NCI-H1105 (cell line): ENCODE measurements around the gene DMRTA2.
A peak's percentile ranks its signal among the peaks of the same experiment; 100 is the strongest.

ENCODE experiments used
- DNase-seq: peaks from one replicate; lab custom pipeline; 2025; lab: John Stamatoyannopoulos, UW

DMRTA2 gene

DNA sequence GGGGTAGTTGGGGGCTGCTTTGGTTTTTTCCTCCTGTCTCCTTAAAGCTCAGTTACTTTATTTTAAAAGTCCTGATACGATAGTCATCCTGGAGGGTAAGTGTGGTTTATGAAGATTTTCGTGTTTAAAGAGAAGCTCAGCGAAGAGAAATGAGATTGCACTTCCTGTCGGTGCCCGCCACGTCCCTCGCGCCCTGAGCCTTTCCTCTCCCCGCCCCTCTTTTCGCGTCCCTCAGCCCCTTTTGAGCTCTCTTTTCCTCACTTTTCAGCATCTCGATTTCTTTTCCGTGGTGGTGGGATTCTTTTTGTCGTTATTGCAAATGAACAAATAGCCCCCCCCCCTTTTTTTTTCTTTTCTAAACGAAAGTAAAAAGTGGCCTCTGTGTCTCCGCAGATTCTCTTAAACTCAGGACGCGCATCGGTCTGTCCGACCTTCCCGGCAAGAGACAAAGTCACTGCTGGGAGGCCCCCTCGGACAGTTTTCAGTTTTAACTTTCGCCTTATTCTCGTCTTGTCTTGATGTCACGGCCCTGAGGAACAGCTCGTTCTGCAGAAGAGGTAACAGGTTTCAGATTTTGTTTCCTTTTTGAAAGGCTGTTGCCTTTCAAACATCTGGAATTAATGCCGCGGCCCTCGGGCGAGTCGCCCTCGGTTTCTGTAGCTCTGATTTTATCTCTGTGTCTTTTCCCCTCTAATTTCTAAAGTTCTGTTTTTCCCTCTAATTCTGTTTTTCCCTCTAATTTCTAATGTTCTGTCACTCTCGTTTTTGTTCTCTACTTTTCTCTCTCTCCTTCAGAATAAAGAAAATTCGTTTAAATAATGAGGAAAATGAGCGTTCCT, 1.0 kb upstream of the DMRTA2 start:
- peak; percentile 6 for DNase-seq

DNA sequence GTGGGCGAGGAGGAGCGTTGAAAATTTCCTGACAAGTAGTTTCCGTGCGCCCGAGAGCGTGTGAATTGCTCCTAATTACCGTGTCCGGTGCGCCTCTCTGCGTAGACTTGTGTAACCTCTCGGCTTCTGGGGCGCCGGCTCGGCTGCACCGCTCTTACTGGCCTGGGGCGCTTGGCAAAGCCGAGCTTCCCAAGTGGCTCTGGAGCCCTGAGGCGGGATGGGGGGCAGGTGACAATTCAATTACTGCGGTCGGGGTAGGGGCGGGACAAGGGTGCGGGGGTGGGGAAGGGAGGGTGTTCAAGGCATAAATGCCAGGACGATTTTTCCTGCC, 392 bp upstream of the DMRTA2 start:
- no peak for DNase-seq

DNA sequence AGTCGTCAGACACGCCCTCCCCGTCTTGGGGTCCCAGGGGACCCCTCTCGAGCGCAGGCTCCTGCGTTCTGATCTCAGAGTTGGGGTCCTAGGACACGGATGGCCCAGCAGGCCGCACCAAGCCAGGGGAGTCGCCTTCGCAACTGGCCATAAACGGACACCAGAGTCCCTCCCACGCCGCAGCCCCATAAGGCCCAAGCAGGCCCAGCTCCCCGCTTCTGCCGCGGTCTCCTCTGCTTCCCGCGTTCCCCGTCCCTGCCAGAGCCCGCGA, 633 bp downstream of the DMRTA2 start:
- peak; percentile 30 for DNase-seq

DNA sequence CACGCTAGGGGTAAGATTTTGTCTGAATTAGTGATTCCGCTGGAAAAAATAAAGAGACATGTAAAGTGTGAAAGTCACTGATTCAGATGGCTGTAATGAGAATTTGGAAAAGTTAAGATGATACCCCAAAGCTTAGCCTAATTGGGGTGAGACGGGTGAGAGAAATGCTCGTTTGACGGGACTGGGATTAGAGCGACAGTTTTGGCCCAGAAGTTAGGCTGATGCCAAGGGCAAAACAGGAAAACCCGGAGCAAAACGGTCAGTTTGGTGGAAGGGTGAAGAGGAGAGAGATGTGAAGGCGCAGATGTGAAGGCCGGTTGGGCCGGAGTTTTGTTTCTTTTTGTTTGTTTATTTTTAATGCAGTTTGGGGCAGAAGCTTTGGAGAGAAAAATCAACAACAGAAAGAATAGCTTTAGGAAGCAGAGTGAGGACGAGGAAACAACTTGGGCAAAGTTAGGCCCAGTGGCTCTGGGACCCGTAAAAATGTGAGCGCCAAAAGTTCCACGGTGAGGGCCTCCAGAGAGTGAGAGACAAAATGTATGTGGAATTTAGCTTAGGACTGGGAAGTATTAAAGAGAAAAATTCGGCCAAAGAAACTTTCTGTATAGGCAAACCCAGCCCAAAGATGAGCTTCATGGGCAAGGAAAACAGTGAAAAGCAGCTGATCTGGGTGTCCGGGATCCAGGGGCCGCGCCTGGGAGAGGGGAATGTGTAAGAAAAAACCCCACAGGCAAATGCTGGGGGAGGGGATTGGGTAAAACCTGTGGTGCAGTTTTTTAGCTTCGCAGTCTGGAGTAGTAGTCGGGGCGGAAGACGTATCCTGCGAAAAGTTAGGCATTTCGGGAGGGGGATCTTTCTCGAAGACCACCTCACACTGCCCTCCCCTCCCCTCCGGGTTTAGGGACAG, 1.2 kb downstream of the DMRTA2 start:
- DNase-seq: no peak

DNA sequence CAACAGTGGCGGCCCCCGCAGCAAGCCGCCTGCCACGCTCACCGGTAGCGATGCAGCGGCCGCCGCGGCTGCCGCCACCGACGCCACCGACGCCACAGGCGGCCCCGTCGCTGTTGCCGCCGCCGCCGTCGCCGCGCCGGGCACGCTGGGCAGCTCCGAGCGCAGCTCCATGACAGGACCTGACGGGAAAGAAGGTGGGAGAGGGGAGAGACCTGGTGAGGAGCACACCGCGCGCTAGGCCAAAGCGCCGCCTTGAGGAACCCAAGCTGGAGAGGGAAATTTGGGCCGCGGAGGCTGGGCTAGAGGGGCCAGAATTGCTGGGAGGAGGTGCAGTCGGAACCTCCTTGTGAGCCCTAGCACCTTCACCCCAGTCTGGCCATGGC, 1.9 kb downstream of the DMRTA2 start:
- no peak for DNase-seq

DNA sequence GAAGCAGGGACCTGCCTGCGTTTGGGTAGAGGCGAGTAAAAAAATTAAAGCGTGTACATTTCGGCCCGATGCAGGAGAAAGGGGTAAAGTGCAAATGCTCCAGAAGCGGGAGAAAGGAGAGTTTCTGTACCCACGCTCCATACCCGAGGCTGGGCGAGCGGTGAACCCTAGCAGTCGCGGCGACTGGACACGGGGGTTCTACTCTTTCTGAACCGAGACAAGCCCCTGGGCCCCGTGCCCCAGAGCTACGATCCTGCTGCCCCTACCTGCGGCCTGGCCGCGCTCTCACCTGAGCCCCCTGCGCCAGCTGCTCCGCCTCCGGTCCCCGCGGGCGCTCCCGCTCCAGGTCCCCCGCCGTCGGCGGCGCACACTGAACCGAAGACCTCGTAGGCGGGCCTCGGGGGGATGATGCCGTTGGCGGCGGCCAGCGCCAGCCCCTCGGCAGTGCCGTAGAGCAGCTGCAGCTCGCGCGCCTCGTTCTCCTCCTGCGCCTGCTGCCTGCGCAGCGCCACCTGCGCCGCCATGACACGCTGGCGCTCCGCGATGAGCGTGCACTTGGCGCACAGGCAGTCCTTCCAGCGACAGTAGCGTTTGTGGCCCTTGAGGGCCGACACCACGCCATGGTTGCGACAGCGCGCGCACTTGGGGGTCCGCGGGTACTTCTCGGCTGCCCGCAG, 2.4 kb downstream of the DMRTA2 start:
- no peak for DNase-seq

DNA sequence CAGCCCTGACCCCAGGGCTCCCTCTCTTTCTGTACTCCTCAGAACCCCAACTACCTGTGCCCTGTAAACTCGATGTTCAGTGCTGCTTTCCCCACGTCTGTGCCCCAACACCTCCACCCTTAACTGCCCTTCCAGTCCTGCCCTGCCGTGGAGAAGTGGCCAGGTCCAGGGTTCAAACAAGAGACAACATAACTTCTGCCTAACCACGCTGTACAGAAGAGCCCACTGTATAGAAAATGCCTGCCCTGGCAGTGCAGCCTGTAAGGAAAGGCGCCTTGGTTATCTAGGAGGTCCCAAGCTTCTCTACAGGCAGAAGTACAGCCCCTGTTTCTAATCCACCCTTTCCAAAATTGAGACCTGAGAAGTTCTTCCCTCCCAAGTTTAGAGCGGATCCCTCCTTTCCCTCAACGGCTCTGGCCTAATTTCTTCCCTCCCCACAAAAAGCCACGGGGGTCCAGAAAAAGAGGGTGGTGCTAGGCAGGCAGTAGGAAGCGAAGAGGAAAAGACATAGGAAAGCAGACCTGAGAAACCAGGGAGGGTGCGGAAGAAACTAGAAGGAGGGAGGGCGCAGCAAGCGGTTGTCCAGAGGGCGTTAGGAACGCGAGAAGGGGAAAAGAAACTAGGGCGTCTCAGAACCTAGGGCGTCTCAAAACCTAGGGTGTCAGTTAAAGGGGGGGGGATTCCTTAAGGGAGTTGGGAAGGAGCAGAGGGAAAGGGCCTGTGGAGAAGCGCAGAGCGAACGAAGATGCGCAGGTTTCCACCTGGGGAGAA, 3.2 kb downstream of the DMRTA2 start:
- no peak for DNase-seq

DNA sequence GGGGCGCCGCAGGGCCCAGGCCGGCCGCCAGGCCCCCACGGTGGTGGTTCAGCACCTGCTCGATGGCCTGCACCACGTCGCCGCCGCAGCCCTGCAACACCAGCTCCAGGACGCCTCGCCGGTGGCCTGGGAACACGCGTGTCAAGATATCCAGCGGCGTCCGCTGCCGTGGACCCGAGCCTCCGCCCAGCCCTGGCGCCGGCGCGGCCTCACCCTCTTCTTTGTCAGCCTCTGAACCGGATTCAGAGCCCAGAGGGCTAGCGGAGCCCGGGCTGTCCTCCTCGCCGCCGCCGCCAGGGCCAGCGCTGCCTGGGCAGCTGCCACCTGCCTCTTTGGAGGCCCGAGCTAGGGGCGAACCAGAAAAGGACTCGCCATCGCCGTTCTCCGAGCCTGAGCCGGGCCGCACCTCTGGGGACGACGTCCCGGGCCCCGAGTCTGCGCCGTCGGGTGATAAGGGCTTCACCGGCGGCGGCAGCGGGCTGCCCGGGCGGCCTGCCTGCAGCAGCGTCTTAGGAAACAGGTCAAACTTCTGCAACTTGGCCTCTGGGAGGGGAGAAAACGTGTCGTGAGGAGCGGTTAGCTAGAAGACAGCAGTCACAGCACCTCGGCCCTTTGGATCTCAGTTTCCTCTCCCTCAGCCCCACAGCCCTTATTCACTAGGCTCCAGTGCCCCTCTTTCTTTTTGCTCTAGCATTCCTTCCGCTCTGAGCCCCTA, 3.9 kb downstream of the DMRTA2 start:
- no peak for DNase-seq

DNA sequence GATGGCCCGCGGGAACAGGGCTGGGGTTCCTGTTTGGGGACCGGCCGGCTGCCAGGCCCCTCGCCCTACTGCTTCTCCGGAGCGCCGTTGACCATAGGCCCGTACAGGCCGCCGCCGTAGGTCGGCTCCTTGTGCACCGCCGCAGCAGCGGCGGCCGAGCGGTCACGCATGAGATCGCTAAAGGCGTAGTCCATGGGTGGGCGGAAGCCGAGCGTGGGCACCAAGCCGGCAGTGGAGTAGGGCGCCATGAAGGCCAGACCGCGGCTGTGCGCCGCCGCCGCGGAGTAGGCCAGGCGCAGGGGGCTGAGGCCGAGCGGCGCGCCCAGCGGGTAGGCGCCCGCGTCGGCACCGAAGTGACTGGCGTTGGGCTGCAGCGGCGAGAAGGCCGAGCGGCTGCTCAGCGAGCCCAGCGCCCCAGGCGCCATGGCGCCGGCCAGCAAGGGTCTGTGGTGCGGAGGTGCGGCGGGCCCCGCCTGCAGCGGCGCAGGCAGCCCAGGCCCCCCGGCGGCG, 4.6 kb downstream of the DMRTA2 start:
- no peak for DNase-seq

DNA sequence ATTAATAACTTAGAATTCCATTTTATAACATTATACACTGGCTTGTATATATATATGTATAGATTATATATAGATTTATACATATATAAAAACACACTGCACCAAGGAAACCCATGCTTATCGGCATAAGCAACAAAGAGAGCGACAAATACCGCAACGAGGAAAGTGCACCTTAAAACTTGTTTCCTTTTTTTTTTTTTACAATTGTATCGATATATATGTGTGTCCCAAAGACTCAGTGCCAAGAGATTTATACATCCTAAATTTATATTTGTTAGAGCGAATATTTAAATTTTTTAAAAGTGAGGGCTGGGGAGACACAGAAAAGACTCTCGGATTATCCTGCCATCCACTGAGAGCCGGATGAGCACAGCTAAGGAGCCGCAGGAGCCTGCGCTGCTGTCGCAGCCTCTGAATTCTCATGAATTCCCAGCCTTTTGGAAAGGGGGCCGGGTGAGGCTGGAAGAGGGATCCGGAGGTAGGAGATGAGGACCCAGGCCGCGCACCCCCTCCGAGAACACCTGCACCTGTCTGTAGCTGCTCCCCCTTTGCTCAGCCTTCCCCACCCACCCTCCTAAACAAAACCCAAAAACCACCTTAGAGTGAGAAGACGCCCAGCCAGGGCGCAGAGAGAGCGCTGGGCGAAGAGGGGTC, 5.2 kb downstream of the DMRTA2 start:
- DNase-seq: no peak

DNA sequence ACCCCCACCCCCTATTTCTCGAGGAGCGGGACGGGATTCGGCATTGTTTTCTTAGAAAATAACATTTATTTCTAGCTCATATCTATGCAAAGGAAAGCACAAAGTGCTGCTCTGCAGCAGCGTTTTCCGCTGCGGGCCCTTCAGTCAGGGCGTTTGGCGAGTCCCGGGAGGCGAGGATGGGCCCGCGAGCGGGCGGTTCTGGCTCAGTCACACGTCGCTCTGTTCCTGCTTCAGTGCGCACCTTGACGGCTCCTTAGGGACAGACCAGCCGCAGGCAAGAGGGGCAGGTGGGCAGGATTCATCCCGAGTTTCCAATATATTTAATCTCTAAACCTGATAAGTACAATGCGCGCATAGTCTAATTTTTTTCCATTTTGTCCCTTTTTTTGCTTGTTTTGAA, 5.7 kb downstream of the DMRTA2 start:
- DNase-seq: no peak

DNA sequence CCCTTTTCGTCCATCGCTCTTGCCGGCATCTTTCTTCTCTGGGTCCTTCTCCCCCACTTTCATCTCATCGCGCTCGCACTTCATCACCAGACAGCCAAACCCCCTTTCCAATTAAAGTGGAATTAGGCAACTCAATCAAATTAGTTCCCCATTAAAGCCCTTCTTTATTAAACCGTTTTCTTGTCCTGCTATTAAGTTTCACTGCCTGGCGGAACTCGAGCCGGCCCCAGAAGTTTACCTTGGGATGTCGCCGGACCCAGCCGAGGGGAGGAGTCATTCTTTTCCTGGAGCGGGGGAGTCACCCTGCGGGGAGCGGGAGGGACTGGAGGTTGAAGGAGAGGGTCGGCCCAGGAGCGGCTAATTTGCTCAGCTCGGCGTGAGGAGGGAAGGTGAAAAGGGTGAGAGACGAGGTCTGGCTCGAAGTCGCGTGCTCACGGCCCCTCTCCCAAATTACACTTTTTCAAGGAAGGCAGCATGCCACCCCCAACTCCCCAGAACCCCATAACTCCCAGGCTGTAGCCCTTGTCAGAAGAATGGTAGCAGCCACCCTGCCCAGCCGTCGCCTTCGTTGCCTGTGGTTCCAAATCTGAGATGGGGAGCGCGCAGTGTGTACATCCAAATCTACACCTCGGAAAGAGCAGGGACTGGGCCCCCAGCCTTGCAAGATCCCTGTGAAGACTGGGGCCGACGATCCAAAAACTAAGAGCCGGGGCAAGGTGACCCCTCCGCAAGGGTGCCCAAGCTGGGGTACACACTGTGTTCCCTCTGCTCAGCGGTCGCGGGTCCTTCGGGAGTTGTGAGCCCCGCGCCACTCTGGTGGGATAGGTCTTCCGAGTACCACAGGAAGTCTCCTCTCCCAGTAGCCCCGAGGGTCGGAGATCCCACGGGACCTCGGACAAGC, 6.4 kb downstream of the DMRTA2 start:
- no peak for DNase-seq

DNA sequence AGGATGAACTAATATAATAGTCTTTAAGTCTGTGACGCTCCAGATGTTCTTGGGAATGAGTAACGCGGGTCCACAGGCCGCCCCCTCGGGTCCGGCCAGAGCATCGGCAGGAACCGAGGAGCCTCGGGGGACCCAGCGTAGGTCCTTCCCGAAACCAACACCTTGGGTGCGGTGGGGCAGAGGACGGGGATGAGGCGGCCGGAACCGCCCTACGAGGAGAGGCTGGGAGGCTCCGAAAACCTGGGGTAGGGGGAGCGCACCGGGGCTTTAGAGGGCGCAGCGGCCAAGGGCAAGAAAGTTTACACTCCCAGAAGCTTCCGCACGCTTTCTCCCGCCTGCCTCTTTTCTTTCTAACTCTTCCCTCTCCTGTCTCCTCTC, 7.1 kb downstream of the DMRTA2 start:
- no peak for DNase-seq

DNA sequence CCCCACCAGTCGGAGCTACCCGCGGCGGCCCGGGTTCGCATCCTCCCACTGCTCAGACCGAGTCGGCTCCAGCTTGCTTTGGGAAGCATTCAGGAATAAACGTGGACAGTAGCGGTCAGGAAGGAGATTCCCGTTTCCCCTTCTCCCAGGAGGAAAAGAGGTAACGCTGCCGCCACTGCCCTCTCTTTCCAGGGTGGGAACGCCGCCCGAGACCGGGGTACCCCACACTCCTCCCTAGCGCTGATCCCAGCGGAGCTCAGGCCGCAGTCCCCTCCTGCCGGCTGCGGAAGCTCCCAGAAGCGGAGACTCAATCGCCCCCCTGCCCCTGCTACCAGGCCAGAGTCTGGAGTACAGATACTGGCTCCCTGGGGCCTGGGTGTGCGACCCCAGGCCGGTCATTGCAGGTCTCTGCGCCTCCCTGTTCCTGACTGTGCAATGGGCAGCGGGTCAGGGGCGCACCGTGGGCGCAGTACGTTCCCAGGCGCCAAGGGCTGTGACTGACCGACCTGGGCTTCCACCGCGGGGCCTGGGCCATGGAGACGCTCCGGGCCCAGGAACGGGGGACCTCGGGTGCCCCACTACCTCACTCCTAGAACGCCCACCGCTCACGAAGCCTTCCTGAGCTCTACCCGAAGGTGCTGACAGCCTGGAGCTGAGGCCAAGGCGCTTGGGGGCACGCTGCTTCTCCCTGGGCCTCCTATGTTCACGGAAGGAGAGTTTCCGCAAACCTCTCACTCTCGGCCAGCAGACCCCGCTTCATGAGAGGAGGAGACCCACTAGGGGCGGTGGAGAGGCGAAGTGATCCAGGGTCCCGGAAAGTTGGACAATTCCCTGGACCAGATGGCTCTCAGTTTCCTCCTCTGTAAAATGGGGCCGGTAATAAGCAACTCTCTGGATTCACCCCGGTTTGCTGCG, 7.8 kb downstream of the DMRTA2 start:
- no peak for DNase-seq

DNA sequence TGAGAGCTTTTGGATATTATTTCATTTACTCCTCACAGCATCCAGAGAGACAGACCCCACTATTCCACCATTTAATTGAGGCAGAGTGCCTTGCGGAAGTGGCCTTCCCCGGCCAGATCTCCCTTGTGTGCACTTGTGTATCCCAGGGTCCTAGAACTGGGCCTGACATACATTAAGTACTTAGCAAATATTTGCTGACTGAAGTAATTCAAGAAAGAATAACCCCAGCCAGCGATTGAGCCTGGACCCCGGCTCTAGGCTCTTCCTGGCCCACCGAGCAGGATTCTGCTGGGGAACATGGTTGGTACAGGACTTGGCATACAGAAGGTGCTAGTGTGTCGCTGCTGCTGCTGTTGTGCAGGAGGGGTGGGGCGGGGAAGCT, 8.4 kb downstream of the DMRTA2 start:
- DNase-seq: no peak

DNA sequence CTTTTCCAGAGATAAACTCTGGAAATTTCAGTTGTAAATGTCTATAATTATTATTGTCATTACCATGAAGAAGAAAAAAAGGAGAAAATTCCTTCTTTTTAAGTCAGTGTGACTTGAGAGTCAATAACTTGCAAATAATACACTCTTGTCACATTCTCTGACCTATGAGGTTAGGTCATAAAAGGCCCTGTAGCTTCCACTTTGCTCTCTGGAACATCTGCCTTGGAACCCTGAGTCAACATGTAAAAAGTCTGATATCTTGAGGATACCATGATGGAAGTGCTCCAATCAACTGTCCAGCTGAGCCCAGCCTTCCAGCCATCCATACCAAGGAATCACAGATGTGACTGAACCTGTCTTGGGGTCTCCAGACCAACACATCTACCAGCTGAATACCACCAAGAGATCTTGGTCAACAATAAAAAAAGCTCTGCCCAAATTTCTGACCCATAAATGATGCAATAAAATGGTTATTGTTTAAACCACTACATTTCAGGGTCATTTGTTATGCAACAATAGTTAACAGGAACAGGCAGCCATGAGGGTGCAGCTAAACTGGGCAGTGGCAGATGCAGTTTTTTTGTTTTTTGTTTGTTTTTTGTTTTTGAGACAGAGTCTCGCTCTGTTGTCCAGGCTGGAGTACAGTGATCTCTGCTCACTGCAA, 10.3 kb downstream of the DMRTA2 start:
- DNase-seq: no peak

DNA sequence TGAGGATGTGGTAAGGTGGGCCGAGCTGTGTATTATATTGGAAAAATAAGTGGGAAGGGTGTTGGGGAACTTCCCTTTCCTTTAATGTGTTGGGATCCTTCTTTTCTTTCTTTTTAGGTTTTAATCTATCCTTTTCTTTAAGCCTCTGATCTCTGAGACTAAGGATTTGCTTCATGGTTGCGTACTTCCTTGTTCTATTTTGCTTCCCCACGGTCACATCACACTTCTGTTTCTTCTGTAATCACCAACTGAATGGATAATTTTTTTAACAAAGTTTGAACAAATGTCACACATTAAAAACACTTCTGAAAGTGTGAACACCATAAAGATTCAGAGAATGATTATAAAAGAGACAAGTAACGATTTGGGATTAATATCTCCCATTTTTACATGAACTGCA, 17.4 kb downstream of the DMRTA2 start:
- no peak for DNase-seq

DNA sequence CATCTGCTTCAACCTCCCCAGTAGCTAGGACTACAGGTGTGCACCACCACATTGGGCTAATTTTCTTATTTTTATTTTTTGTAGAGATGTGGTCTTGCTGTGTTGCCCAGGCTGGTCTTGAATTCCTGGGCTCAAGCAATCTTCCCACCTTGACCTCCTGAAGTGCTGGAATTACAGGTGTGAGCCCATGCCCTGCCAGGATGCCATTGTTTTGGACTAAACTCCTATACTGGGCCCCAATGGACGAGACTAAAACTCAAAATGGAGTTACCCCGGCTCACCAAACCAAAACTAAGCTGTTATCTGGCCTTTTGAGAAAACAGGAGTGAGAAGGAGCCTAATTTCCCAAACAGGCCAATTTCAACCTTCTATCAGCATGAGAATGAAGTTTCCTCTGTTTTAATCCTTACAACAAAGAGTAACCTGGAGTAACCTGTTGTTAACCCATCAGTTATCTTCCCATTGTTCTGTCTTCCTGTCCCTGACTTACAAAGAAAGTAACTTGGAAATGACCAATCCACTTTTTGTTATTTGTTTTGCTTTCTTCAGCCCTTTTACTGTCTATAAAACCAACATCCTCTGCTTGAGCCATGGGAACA, 29.6 kb downstream of the DMRTA2 start:
- DNase-seq: no peak
